NCI-H460 (cell line): ENCODE data around the gene PRMT1. TPM values are rescaled to one million over a fixed set of nuclear protein-coding genes. Genes with fewer than 3 reads are reported as not detected.

ENCODE experiments used
- DNase-seq: peaks from one replicate; pipeline ENCODE4 v3.0.0-alpha.2; 2016; ENCODE audit warnings: low read depth; ENCODE audit errors: extremely low read depth
- total RNA-seq: library from RNA; depleted of rRNA; stranded (reverse); fragments of >200 nt; shearing (Covaris generic); gene quantifications from 2 replicates; pipeline ENCODE4 v1.2.3, GENCODE V29; 2014

PRMT1 gene
- total RNA-seq, 1 experiment from 2014 or later, result 228 TPM

DNA sequence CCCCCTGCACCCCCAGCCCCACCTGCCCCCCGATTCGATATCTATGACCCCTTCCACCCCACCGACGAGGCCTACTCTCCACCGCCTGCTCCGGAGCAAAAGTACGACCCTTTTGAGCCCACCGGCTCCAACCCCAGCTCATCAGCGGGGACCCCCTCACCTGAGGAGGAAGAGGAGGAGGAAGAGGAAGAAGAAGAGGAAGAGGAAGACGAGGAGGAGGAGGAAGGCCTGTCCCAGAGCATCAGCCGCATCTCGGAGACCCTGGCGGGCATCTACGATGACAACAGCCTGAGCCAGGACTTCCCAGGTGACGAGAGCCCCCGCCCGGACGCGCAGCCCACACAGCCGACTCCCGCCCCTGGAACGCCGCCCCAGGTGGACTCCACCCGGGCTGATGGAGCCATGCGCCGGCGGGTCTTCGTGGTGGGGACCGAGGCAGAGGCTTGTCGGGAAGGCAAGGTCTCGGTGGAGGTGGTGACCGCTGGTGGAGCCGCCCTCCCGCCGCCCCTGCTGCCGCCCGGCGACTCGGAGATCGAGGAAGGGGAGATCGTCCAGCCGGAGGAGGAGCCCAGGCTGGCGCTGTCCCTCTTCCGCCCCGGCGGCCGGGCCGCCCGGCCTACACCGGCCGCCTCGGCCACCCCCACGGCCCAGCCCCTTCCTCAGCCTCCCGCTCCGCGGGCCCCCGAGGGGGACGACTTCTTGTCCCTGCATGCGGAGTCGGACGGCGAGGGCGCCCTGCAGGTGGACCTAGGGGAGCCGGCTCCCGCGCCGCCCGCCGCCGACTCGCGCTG is 25.8 kb upstream of the PRMT1 start:
- no peak for DNase-seq

DNA sequence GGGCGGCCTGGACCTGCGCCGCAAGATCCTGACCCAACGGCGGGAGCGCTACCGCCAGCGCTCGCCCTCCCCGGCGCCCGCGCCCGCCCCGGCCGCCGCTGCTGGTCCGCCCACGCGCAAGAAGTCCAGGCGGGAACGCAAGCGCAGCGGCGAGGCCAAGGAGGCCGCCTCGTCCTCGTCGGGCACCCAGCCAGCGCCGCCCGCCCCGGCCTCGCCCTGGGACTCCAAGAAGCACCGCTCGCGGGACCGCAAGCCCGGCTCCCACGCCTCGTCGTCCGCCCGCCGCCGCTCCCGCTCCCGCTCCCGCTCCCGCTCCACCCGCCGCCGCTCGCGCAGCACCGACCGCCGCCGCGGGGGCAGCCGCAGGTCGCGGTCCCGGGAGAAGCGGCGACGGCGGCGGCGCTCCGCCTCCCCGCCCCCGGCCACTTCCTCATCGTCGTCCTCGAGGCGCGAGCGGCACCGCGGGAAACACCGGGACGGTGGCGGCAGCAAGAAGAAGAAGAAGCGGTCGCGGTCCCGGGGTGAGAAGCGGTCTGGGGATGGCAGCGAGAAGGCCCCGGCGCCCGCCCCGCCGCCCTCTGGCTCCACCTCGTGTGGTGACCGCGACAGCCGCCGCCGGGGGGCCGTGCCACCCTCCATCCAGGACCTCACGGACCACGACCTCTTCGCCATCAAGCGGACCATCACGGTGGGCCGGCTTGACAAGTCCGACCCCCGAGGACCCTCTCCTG is 25.1 kb upstream of the PRMT1 start:
- DNase-seq, result no peak

DNA sequence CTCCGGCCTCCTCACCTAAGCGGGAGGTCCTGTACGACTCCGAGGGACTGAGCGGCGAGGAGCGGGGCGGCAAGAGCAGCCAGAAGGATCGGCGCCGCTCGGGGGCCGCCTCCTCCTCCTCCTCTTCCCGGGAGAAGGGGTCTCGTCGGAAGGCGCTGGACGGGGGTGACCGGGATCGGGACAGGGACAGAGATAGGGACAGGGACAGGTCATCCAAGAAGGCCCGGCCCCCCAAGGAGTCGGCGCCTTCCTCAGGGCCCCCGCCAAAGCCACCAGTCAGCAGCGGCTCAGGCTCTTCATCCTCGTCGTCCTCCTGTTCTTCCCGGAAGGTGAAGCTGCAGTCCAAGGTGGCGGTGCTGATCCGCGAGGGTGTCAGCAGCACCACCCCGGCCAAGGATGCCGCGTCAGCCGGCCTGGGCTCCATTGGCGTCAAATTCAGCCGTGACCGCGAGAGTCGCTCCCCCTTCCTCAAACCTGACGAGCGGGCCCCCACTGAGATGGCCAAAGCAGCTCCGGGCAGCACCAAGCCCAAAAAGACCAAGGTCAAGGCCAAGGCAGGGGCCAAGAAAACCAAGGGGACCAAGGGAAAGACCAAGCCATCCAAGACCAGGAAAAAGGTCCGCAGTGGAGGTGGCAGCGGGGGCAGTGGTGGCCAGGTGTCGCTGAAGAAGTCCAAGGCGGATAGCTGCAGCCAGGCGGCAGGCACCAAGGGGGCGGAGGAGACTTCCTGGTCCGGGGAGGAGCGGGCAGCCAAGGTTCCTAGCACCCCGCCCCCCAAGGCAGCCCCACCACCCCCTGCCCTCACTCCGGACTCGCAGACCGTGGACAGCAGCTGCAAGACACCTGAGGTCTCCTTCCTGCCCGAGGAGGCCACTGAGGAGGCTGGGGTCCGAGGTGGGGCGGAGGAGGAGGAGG is 24.3 kb upstream of the PRMT1 start:
- no peak for DNase-seq

DNA sequence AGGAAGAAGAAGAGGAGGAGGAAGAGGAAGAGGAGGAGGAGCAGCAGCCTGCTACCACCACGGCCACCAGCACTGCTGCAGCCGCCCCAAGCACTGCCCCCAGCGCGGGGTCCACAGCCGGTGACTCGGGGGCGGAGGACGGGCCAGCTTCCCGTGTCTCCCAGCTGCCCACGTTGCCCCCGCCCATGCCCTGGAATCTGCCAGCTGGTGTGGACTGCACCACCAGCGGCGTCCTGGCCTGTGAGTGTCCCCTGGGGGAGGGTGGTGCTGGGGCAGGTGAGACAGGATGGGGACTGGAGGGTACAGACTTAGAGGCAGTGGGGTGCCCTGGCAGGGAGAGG is 23.6 kb upstream of the PRMT1 start:
- no peak for DNase-seq

DNA sequence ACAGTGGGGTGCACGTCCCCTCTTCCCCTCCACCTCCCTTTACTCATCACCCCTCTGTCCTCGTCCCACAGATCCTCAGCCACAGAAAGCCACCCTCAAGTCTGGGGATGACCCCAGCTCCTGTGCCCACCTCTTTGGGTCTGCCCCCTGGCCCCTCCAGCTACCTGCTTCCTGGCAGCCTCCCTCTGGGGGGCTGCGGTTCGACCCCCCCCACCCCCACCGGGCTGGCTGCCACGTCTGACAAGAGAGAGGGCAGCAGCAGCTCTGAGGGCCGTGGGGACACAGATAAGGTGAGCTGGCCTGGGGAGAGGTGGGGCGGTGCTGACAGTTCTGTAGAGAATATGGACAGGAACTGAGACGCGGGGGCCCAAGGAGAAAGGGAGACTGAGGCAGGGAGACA is 22.5 kb upstream of the PRMT1 start:
- DNase-seq, result no peak

DNA sequence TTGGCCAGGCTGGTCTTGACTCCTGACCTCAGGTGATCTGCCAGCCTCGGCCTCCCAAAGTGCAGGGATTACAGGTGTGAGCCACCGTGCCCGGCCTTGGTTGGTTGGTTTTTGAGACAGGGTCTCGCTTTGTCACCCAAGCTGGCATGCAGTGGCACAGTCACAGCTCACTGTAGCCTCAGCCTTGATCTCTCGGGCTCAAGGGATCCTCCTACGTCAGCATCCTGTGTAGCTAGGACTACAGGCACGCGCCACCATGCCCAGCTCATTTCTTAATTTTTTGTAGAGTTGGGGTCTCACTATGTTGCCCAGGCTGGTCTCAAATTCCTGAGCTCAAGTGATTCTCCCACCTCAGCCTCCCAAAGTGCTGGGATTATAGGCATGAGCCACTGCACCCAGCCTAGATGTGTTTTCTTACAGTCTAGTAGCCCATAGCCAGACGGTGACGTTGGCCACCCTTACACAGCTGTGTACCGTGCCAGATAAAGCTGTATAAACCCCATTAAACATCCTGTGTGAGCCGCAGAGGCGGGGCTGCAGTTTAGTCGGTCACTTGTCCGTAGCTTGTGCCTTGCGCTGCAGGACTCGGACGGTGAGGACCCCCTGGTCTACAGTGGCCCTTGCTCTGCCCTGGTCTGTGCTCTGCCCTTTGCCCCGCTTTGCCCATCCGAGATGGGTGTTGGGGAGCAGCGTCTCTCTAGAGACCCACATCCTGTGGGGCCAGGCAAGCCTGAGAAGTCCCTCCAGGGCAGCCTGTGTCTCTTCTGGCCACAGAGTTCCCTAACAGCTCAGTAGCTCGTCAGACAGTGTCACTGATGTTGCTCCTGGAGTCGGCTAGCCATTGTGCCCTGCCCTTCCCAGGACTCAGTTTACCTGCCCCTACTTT is 21.3 kb upstream of the PRMT1 start:
- no peak for DNase-seq

DNA sequence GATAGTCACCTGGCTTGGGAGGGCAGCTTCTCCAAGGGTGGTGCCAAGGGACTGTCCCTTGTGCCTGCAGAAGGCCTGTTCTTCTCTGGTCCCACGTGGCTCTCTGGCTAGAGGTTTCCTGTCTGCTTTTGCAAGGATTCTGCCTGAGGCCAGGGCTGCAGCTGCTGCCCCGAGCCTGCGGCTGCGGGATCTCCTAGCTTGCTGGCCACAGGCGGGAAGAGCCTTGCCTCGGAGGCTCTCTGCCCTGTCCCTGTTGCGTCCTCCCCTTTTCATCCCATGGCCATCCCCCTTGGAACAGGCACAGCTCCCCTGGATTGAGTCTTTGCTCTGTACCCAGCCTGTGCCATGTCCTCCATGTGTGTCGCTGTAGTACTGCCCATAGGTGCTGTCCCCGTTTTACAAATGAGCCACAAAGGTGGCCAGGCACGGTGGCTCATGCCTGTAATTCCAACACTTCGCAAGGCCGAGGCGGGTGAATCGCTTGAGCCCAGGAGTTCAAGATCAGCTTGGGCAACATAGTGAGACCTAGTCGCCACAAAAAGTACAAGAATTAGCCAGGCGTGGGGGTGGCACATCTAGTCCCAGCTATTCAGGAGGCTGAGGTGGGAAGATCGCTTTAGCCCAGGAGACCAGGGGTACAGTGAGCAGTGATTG is 20.5 kb upstream of the PRMT1 start:
- no peak for DNase-seq

DNA sequence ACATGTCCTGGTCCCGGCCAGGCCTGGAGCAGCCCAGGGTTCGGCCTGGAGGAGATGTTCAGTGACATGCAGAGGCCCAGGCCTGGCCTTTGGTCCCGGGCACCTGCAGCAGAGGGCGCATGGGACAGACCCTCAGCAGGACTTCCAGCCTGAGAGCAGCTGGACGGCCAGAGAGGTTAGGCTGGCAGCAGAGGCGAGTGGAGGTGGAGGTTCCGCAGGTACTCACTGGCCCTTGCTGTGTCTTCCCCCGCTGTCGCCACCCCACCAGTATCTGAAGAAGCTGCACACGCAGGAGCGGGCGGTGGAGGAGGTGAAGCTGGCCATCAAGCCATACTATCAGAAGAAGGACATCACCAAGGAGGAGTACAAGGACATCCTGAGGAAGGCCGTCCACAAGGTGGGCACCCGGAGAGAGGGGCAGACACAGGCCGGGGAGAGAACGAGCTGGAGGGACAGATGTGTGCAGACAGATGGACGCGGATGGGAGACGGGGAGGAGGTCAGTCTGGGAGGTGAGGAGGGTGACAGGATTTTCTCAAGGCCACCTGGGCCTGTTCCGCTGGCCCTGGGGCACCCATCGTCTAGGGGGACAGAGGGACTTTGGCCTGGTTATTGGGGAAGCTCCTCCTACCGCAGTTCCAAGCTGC is 19.5 kb upstream of the PRMT1 start:
- no peak for DNase-seq

DNA sequence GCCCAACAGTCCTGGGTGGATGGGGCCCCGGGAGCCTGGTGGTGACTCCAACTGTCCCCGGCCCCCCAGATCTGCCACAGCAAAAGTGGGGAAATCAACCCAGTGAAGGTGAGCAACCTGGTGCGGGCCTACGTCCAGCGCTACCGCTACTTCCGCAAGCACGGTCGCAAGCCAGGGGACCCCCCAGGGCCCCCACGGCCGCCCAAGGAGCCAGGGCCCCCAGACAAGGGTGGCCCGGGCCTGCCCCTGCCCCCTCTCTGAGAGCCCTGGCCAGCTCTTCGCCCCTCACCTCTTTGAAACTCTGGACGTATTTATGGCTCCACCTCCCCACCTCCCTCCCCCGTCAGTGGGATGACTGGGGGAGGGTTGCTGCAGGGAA is 18.9 kb upstream of the PRMT1 start:
- no peak for DNase-seq

DNA sequence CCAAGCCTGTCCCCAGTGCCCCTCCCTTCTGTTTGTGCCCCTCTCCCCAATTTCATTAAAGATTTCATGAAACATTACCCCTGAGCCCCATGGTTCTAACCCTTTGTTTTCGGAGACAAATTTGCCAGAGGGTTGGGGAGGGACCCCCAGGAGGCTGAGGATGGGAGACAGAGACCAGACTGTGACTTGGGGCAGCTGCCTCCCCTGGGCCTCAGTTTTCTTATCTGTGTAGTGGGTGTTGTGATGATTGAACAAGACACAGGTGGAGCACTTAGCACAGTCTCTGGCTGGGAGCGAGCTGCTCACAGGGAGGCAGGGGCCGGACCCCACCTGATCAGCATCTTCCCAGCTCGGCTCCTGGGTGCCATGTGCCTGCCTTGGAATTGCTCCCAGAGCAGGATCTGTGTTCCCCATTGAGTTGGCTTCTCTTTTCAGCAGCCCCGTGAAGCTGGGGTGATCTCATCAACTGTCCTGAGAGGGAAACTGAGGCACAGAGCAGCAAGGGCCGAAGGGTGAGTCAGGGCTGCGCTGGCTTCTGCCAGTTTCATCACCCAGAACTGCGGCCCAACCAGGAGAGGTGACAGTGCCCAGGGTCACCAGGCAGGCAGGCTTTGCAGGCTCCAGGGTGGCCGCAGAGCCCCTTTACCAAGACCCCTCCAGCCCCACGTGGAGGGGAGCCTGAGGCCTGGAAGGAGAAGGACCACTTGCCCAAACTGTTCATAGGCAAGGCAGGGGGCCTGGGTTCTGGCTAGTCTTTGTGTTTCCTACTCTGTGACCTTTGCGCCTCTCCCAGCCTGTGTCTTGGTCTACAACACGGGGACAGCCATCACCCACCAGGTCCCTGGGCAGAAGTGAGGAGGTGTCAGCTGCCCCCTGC is 18.3 kb upstream of the PRMT1 start:
- DNase-seq, result no peak

DNA sequence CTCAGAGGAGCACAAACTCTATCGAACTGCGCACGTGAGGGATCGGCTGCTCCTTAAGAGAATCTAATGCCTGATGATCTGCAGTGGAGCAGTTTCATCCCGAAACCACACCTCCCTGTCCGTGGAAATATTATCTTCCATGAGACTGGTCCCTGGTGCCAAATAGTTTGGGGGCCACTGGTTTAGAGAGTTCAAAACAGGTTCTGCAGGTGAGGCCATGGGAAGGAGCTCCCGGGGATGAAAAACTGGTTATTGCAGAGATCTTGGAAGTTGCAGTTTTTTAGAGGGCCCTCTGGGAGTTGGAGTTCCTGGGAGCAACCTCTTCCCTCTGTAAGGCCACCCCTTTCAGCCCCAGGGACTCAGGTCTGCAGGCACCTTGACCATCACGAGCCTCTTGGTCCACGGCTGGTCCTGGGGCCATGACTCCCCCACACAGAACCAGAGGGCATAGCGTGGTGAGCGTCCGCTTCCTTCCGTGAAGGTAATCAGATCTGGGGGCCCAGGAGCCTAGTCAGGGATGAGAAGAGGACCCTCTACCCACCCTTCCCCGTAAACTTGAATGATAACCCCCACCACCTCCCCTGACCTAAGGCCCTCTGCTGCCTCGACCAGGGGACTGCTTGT is 16.6 kb upstream of the PRMT1 start:
- DNase-seq, result no peak

DNA sequence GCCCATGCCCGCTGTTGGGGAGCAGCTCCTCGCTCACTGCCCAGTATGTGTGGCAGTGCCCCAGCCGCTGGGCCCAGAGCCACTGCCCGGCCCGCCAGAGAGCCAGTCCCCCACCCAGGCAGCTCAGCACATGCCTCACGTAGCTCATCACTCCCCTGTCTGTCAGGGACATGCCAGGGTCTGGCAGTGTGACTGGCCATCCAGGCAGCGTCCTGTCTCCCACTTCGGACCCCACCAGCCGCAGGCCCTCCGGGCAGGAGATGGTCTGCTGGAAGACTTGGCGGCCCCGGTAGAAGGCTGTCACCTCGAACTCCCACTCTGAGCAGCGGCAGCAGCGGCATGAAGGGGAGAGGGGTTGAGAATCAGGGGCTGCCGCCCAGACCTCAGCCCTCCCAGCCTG is 15.1 kb upstream of the PRMT1 start:
- DNase-seq, result no peak

DNA sequence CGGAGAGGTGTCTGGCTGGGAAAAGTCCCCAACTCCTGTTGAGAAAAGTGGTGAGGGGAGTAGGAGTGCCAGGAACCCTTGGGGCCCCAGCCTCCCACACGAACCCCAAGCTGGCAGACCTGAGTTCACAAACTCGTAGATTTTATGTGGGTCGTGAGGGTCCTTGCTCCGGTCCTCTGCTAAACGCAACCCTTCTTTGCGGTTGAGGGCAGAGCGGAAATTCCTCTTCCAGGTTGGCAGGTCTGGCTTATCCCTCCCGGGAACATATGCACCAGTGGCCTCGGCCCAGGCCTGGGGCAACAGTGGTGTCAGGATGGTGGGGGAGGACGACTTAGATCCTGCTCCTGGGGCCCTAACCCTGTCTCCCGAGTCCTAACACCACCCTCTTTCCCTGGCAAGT is 13.8 kb upstream of the PRMT1 start:
- DNase-seq, result no peak

DNA sequence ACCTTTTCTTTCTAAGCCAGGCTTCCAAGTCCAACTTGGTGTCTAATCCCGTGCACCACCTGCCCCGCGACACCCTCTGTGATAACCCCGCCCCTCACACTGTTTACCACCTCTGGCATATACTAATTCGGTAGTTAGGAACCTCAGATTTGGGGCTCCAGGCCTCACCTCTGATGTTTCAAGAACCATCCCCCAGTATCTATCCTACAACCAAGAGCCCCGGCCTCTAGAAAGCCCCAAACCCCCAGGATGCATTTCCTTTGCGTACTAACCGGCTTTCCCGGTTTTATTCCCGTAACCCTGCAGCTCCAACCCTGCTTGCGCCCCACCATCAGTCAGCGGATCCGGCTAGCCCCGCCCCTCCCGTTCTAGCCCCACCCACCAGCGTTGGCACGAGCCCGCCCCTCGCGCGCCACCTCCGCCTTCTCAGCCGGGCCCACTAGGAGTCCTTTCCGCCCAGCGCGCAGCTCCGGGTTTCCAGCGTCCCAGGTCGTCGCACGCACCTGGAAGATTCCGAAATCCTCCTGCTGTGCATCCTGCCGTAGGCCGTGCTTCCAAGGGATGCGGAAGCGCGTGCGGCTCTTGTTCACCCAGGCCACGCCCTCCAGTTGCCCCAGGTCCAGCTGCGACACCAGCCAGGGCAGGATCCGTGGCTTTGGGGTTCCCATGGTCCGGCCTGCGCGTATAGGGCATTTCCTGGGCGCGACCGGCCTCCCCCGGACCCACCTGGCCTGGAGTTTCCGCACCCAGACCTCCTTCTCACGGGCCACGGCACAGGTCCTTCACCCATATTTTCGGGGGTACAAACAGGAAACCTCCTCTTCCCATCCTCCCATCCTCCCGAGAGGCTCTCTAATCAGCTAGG is 12.7 kb upstream of the PRMT1 start:
- DNase-seq, result peak; percentile 65

DNA sequence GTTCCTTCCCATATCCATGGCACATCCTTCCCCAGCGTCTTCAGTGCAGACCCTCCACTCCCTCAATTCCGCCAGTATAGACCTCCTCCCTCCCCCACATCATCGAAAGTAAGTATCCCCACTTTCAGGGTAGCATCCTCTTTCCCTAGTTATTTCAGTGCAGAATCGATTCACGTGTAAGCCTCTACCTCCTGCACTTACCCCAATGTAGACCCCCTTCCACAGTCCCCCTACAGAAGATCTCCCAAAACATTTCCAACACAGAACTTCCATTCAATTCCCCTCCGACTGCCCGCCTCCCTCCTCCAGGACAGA is 12.1 kb upstream of the PRMT1 start:
- no peak for DNase-seq

DNA sequence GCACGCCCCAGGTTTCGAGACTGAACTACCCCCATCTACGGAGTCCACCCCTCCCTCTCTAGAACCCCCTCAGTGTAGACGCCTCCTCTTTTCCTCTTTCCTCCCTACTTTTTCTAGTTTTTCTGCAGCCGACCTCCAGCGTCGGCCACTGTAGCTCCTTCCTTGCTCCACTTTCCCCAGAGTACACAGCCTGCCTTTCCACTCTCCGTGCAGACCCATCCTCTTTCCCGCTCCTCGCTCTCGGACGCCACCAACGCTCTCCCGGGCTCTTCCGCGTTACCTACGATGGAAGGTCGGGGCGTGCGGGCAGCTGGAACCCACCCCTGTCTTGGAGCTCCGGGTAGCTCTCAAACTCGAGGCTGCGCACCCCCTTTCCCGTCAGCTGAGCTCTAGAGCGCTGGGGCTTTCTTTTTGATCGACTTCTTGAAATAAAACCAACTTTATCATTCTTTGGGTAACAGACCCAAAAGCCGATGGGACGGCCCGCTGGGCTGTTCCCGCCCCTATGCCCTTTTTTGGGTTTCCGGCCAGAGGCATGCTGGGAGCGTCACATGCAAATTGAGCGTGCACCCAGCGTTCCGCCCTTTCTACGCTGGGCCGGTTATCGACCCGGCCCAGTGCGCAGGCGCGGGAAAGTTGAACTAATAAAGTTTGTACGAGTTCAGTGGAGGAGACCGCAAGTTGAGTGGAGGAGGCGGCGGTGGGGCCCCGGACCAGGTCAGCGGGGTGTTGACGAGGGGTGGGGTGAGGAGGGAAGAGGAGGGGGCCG is 11.5 kb upstream of the PRMT1 start, which contains the start of the genes BCL2L12 and IRF3:
BCL2L12 (plus strand) TSS at position 583 of the 769 bp plus-strand sequence. CDS start 760 bp downstream, outside the sequence.
IRF3 (minus strand) TSS at position 507 of the 769 bp plus-strand sequence. CDS start 1,019 bp downstream, outside the sequence.
- DNase-seq, result peak; percentile 91
